Right lobe of liver (tissue), 4 donors: ENCODE data around the gene POLR2E.

ENCODE experiments used
- CTCF ChIP-seq, 4 donors: fragments of 200-600 bp in 3 of 4; fragments of 450-650 bp in 1 of 4; IDR thresholded peaks; one replicate each; pipeline versions ENCODE4 v1.5.1 to v1.8.0; 2016 to 2022; ENCODE audit warnings: antibody characterized with exemption in 4 of 4, mild to moderate bottlenecking in 2 of 4
- POLR2A ChIP-seq: fragments of 450-650 bp; IDR thresholded peaks from one replicate; pipeline ENCODE4 v1.6.1; 2017; ENCODE audit warnings: antibody characterized with exemption, mild to moderate bottlenecking
- donor health status: DM: no; HTN: no; CAD: no.
- donor health status: DM: no; HTN: no; CAD: no.
- donor health status: DM: no; HTN: yes; CAD: no.

DNA sequence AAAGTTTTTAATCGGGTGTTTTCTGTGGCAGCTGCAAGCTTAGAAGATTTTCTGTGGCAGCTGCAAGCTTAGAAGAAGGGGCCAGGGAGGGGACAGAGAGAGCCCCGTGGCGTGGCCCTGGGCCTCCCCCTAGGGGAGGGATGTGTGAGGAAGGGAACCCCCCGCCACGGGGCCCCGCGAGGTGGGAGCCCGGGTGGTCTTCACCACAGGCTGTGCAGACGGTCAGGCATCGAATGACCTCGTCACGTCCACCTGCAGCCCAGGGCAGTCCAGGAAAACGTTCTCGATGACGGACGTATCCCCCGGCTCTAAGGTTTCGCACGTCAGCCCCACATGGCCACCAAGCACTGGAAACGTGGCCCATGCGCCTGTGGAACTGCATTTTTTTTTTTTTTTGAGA, 8.6 kb downstream of the POLR2E start:
- TF ChIP-seq POLR2A (no peak), CTCF (IDR thresholded peaks at IDR 0.05) (no peak)
